GM18907 (cell line): ENCODE results near the gene BPIFB4.

Experiments used
- ATAC-seq: cut with Tn5 transposase; IDR thresholded peaks from one replicate; pipeline ENCODE4 v1.9.1; 2021; ENCODE audit warnings: mild to moderate bottlenecking, moderate library complexity; ENCODE audit not compliant: unreplicated experiment

BPIFB4 gene

GRCh38 chr20:33061658-33062028 is 17.8 kb upstream of the BPIFB4 start:
- no peak for ATAC-seq

- no peak for ATAC-seq
These were observed 17.2 kb upstream of the BPIFB4 start for GRCh38 chr20:33062105-33062824.

- ATAC-seq: no peak
These were observed 16.7 kb upstream of the BPIFB4 start for GRCh38 chr20:33062825-33063149.

- no peak for ATAC-seq
These were observed 16.2 kb upstream of the BPIFB4 start for GRCh38 chr20:33063271-33063670.

- ATAC-seq: no peak
These were observed 14.7 kb upstream of the BPIFB4 start for GRCh38 chr20:33064572-33065287.

- no peak for ATAC-seq
These were observed 13.7 kb upstream of the BPIFB4 start for GRCh38 chr20:33065785-33066184.

- no peak for ATAC-seq
These were observed 11.6 kb upstream of the BPIFB4 start for GRCh38 chr20:33067806-33068205.

- no peak for ATAC-seq
These were observed 11.0 kb upstream of the BPIFB4 start for GRCh38 chr20:33068251-33068939.

GRCh38 chr20:33069673-33070072 is 9.8 kb upstream of the BPIFB4 start:
- ATAC-seq: no peak

- ATAC-seq: no peak
These were observed 9.1 kb upstream of the BPIFB4 start for GRCh38 chr20:33070111-33071053.

GRCh38 chr20:33071198-33071597 is 8.2 kb upstream of the BPIFB4 start:
- no peak for ATAC-seq

- ATAC-seq: no peak
These were observed 7.1 kb upstream of the BPIFB4 start for GRCh38 chr20:33072362-33072761.

GRCh38 chr20:33072813-33073212 is 6.6 kb upstream of the BPIFB4 start:
- ATAC-seq: no peak

- no peak for ATAC-seq
These were observed 4.8 kb upstream of the BPIFB4 start for GRCh38 chr20:33074675-33075074.

- ATAC-seq: no peak
These were observed 4.2 kb upstream of the BPIFB4 start for GRCh38 chr20:33075281-33075680.

GRCh38 chr20:33076662-33077372 is 2.6 kb upstream of the BPIFB4 start:
- no peak for ATAC-seq

- ATAC-seq: no peak
These were observed 2.1 kb downstream of the BPIFB4 start for GRCh38 chr20:33081411-33082154.

- no peak for ATAC-seq
These were observed 3.1 kb downstream of the BPIFB4 start for GRCh38 chr20:33082546-33082945.

GRCh38 chr20:33083544-33084340 is 4.3 kb downstream of the BPIFB4 start:
- ATAC-seq: no peak
